H1 (cell line): ENCODE data around the gene TBKBP1. TPM values are rescaled to one million over a fixed set of nuclear protein-coding genes. Genes with fewer than 3 reads are reported as not detected.

Source experiments
- CTCF ChIA-PET: fragments of 300-600 bp; sonication (Branson Sonifier 250); formaldehyde crosslinking; loops from one replicate; lab custom pipeline; 2021; ENCODE audit not compliant: partially characterized antibody; lab: Charles Lee
- POLR2A ChIA-PET: fragments of 300-600 bp; sonication (Branson Sonifier 250); formaldehyde crosslinking; loops from one replicate; lab custom pipeline; 2021; ENCODE audit warnings: inconsistent platforms; ENCODE audit not compliant: partially characterized antibody; lab: Charles Lee
- DNase-seq, 2 experiments: peaks; one replicate each; pipeline versions ENCODE4 v3.0.0 to v3.0.0-alpha.2; 2010 to 2022; ENCODE audit warnings: low spot score in 2 of 2, low read depth in 1 of 2, mixed read lengths in 1 of 2
- FAIRE-seq: peaks from 2 replicates; lab custom pipeline; 2011; peaks lifted over from hg19 to GRCh38; lab: Jason Lieb, UNC
- H2AFZ ChIP-seq: 2 replicates; pipeline ENCODE4 v1.8.1; 2012; ENCODE audit warnings: low read length, inconsistent platforms
- H2AK5ac ChIP-seq: 2 replicates; pipeline ENCODE4 v1.6.1; 2013; ENCODE audit warnings: low read depth, low read length
- H2BK120ac ChIP-seq: replicated peaks from 2 replicates; pipeline ENCODE3; 2013; ENCODE audit warnings: low read depth, low read length, inconsistent platforms
- H2BK12ac ChIP-seq: 2 replicates; pipeline ENCODE4 v1.6.1; 2013; ENCODE audit warnings: low read depth, low read length
- H2BK15ac ChIP-seq: 2 replicates; pipeline ENCODE4 v1.6.1; 2013; ENCODE audit warnings: low read length
- H2BK20ac ChIP-seq: 2 replicates; pipeline ENCODE4 v1.6.1; 2013; ENCODE audit warnings: low read length
- H2BK5ac ChIP-seq: 2 replicates; pipeline ENCODE4 v1.6.1; 2013; ENCODE audit warnings: low read depth, low read length
- H3K14ac ChIP-seq: 2 replicates; pipeline ENCODE4 v1.6.1; 2013; ENCODE audit warnings: inconsistent platforms; ENCODE audit not compliant: insufficient read length
- H3K18ac ChIP-seq: 2 replicates; pipeline ENCODE4 v1.6.1; 2013; ENCODE audit warnings: low read length; ENCODE audit errors: extremely low read depth
- H3K23ac ChIP-seq: 2 replicates; pipeline ENCODE4 v1.6.1; 2013; ENCODE audit warnings: inconsistent platforms; ENCODE audit not compliant: insufficient read length
- H3K23me2 ChIP-seq: 2 replicates; pipeline ENCODE4 v1.6.1; 2013; ENCODE audit warnings: low read depth, low read length
- H3K27ac ChIP-seq: 2 replicates; pipeline ENCODE4 v1.6.1; 2011; ENCODE audit warnings: low read depth, low read length, inconsistent platforms
- H3K27me3 ChIP-seq, 4 experiments: replicated peaks in 1 of 4; 1 replicate in 1 of 4; 2 replicates in 3 of 4; pipeline versions ENCODE4 v1.6.1 to v1.8.1; 2011 to 2013; ENCODE audit warnings: low read length in 3 of 4, mild to moderate bottlenecking in 3 of 4, inconsistent platforms in 2 of 4, mixed read lengths in 2 of 4, moderate library complexity in 1 of 4; ENCODE audit not compliant: control insufficient read depth in 3 of 4, insufficient read depth in 3 of 4; ENCODE audit errors: extremely low read depth in 1 of 4
- H3K36me3 ChIP-seq, 4 experiments: 2 replicates each; pipeline versions ENCODE4 v1.6.1 to v1.8.1; 2011 to 2013; ENCODE audit warnings: mild to moderate bottlenecking in 4 of 4, low read length in 3 of 4, moderate library complexity in 2 of 4, control low read depth in 1 of 4, inconsistent platforms in 1 of 4; ENCODE audit not compliant: insufficient read depth in 4 of 4, control insufficient read depth in 2 of 4
- H3K4ac ChIP-seq: replicated peaks from 2 replicates; pipeline ENCODE3; 2013; ENCODE audit warnings: low read length, low read depth, mixed read lengths, inconsistent platforms; ENCODE audit not compliant: insufficient read length
- H3K4me1 ChIP-seq, 4 experiments: replicated peaks in 1 of 4; 1 replicate in 1 of 4; 2 replicates in 3 of 4; pipeline versions ENCODE4 v1.6.1 to v1.8.1; 2011 to 2013; ENCODE audit warnings: low read length in 3 of 4, inconsistent platforms in 2 of 4, mixed read lengths in 1 of 4; ENCODE audit not compliant: insufficient read depth in 4 of 4, control insufficient read depth in 3 of 4
- H3K4me2 ChIP-seq, 2 experiments: 2 replicates each; pipeline versions ENCODE4 v1.6.1 to v1.8.1; 2011 to 2013; ENCODE audit warnings: low read depth in 2 of 2, low read length in 2 of 2, control low read depth in 1 of 2, inconsistent platforms in 1 of 2, mild to moderate bottlenecking in 1 of 2; ENCODE audit not compliant: insufficient read depth in 1 of 2
- H3K4me3 ChIP-seq, 4 experiments: fragments of 200-600, 300-600 bp in 1 of 4; sonication (generic), shearing (Covaris generic), sonication (Bioruptor Twin) in 1 of 4; 2 replicates each; pipeline versions ENCODE4 v1.5.1 to v1.8.1; 2011 to 2016; ENCODE audit warnings: low read length in 4 of 4, low read depth in 3 of 4, control low read depth in 2 of 4, inconsistent platforms in 2 of 4, mild to moderate bottlenecking in 2 of 4, mixed read lengths in 1 of 4, moderate library complexity in 1 of 4; ENCODE audit not compliant: insufficient read depth in 2 of 4; ENCODE audit errors: extremely low read depth in 1 of 4
- H3K56ac ChIP-seq: replicated peaks from 2 replicates; pipeline ENCODE3; 2013; ENCODE audit warnings: low read depth, mild to moderate bottlenecking, mixed read lengths, low read length, inconsistent platforms; ENCODE audit not compliant: insufficient read length
- H3K79me1 ChIP-seq: 2 replicates; pipeline ENCODE4 v1.6.1; 2013; ENCODE audit warnings: low read depth, low read length, control low read depth
- H3K79me2 ChIP-seq, 2 experiments: 2 replicates each; pipeline versions ENCODE4 v1.6.1 to v1.8.1; 2012 to 2013; ENCODE audit warnings: low read length in 2 of 2, mild to moderate bottlenecking in 2 of 2, inconsistent platforms in 1 of 2; ENCODE audit not compliant: insufficient read depth in 2 of 2, control insufficient read depth in 1 of 2
- H3K9ac ChIP-seq, 4 experiments: replicated peaks in 1 of 4; 1 replicate in 1 of 4; 2 replicates in 3 of 4; pipeline versions ENCODE4 v1.6.1 to v1.8.1; 2011 to 2013; ENCODE audit warnings: low read depth in 3 of 4, low read length in 3 of 4, control low read depth in 2 of 4, mild to moderate bottlenecking in 2 of 4, moderate library complexity in 2 of 4, inconsistent platforms in 1 of 4; ENCODE audit errors: extremely low read depth in 1 of 4
- H3K9me3 ChIP-seq, 2 experiments: 2 replicates each; pipeline versions ENCODE4 v1.6.1 to v1.8.1; 2012 to 2013; ENCODE audit warnings: mild to moderate bottlenecking in 2 of 2, moderate library complexity in 2 of 2, control low read depth in 1 of 2, inconsistent platforms in 1 of 2, low read depth in 1 of 2, low read length in 1 of 2, mixed read lengths in 1 of 2; ENCODE audit not compliant: insufficient read depth in 2 of 2
- H4K20me1 ChIP-seq, 2 experiments: replicated peaks in 1 of 2; 2 replicates each; pipeline versions ENCODE3 to v1.8.1; 2011 to 2013; ENCODE audit warnings: inconsistent platforms in 2 of 2, low read length in 2 of 2, mild to moderate bottlenecking in 1 of 2; ENCODE audit not compliant: insufficient read depth in 2 of 2, control insufficient read depth in 1 of 2
- H4K5ac ChIP-seq: 2 replicates; pipeline ENCODE4 v1.6.1; 2013; ENCODE audit warnings: low read length, low read depth, mixed read lengths, inconsistent platforms; ENCODE audit not compliant: insufficient read length
- H4K8ac ChIP-seq: 2 replicates; pipeline ENCODE4 v1.8.0; 2013; ENCODE audit warnings: mild to moderate bottlenecking, moderate library complexity, low read length, inconsistent platforms; ENCODE audit not compliant: insufficient read depth; ENCODE audit errors: extremely low read depth
- H4K91ac ChIP-seq: replicated peaks from 2 replicates; pipeline ENCODE3; 2013; ENCODE audit warnings: low read length, mixed read lengths, inconsistent platforms; ENCODE audit not compliant: insufficient read length
- POLR2A ChIP-seq, 2 experiments: IDR thresholded peaks; 1 replicate in 1 of 2; 2 replicates in 1 of 2; pipeline ENCODE4 v1.6.1; 2011; ENCODE audit warnings: low read depth in 2 of 2, low read length in 2 of 2, mild to moderate bottlenecking in 2 of 2; ENCODE audit errors: control extremely low read depth in 1 of 2
- SP2 ChIP-seq: IDR thresholded peaks from 2 replicates; pipeline ENCODE4 v1.6.1; 2012; ENCODE audit warnings: mild to moderate bottlenecking, low read length, inconsistent platforms
- YY1 ChIP-seq: IDR thresholded peaks from 2 replicates; pipeline ENCODE4 v1.6.1; 2011; ENCODE audit warnings: low read depth, mild to moderate bottlenecking, low read length
- WGBS, 2 experiments: shearing (Covaris generic) in 1 of 2; methylation state at CpG; one replicate each; pipeline versions ENCODE4 v1.1.6 to v1.1.7; 2013 to 2015; ENCODE audit warnings: low lambda C conversion rate in 2 of 2, mixed read lengths in 2 of 2, inconsistent platforms in 1 of 2, low coverage in 1 of 2, missing lambda C conversion rate in 1 of 2; ENCODE audit not compliant: insufficient replicate concordance in 2 of 2, insufficient coverage in 1 of 2, insufficient read length in 1 of 2; ENCODE audit errors: extremely low coverage in 1 of 2, missing lambda C conversion rate in 1 of 2; 5-methylcytosine and 5-hydroxymethylcytosine counted together
- polyA plus RNA-seq, 7 experiments: library from polyadenylated mRNA; depleted of rRNA in 3 of 7; stranded (reverse) in 5 of 7; unstranded in 2 of 7; fragments of >200 nt in 5 of 7; fragments of 200-250 nt in 2 of 7; gene quantifications; 1 replicate in 5 of 7; 2 replicates in 1 of 7; 4 replicates in 1 of 7; pipeline versions ENCODE4 v1.2.1 to v1.2.3, GENCODE V29; 2011 to 2013; ENCODE audit warnings: missing spikeins in 2 of 7, mixed read lengths in 2 of 7
- total RNA-seq: library from RNA; stranded (reverse); fragmentation: NEBNext Ultra II Directional; extraction: Animal tissue kit (Norgen Biotek cat#: 25700); gene quantifications from 2 replicates; pipeline ENCODE4 v1.2.1, GENCODE V29; 2021

The TBKBP1 gene
- total and polyA plus RNA-seq, 2 of the 8 experiments (the other 6 are each of a cell fraction or from before 2014, with no cell fraction given), result 6.3 to 15.1 TPM

GRCh38 chr17:47675380-47676198, 18.4 kb upstream of the TBKBP1 start:
- Histone ChIP-seq H3K9me3 (no peaks in the 10 kb centered on the region), H3K4ac (no peak overlapping the region), H4K20me1 (peaks cover 3 to 17% of the 10 kb centered on the region in 2 experiments), H3K14ac (no peak overlapping the region), H3K23ac (no peak overlapping the region), H3K36me3 (peaks cover 77 to 99% (median 95%) of the 10 kb centered on the region in 4 experiments), H4K91ac (no peak overlapping the region), H4K8ac (no peak overlapping the region), H2BK120ac (no peak overlapping the region), H3K9ac (no peak overlapping the region), H2AFZ (no peak overlapping the region), H2BK15ac (no peak overlapping the region), H2AK5ac (no peak overlapping the region), H3K18ac (no peak overlapping the region), H3K56ac (no peak overlapping the region), H2BK5ac (no peak overlapping the region), H4K5ac (no peak overlapping the region), H3K79me1 (no peaks in the 10 kb centered on the region; the same call in none of the 2 replicates), H3K23me2 (no peaks in the 10 kb centered on the region), H2BK20ac (no peak overlapping the region), H3K27ac (no peak overlapping the region), H3K79me2 (0 out of 4 replicates have a peak, but pooled peaks cover 0 to 8% of the 10 kb centered on the region in 2 experiments), H3K4me3 (no peak overlapping the region), H2BK12ac (no peak overlapping the region), H3K4me2 (no peak overlapping the region), H3K27me3 (no peaks in the 10 kb centered on the region; a peak in 1 of 7 replicates), H3K4me1 (no peaks in the 10 kb centered on the region)
- CTCF ChIA-PET, result interaction anchor here (1.4 to 10.3 kb wide), 2 partner anchors 11 to 17 kb away, joined by 3 to 107 read pairs; no protein-coding TSS in a partner anchor
- no peak for FAIRE-seq
- POLR2A ChIA-PET, result interaction anchor here (2.0 to 46.3 kb wide), 3 partner anchors 6 to 67 kb away, joined by 8 to 1575 read pairs (median 1575); partner anchors contain the start of genes KPNB1 and TBKBP1
- 83% methylated on average over 2 of the region's 2 CpGs; no CpG with 5 or more reads in 1 of the 2 experiments for WGBS, 2 experiments
- DNase-seq, result no peak
- TF ChIP-seq SP2 (no peak), YY1 (no peak), POLR2A (IDR thresholded peaks at IDR 0.05; ENCODE audit: control extremely low read depth in 1 of 2, low read depth in 2 of 2, low read length in 2 of 2) (peak in 1 of 2 experiments; percentile 10; a peak in 2 of 3 replicates)
